Measurements from ENCODE around the gene SIMC1. TPM values are rescaled to one million over a fixed set of nuclear protein-coding genes. Genes with fewer than 3 reads are reported as not detected.
A peak's percentile ranks its signal among the peaks of the same experiment; 100 is the strongest.
"Not testable (repeated sequence)": the region's sequence is repeated elsewhere in the genome, so short reads cannot be mapped to it uniquely, and the experiment has no call there.

Gene SIMC1
- total RNA-seq, 2 experiments from 2014 or later: 24.0 to 27.6 TPM

DNA sequence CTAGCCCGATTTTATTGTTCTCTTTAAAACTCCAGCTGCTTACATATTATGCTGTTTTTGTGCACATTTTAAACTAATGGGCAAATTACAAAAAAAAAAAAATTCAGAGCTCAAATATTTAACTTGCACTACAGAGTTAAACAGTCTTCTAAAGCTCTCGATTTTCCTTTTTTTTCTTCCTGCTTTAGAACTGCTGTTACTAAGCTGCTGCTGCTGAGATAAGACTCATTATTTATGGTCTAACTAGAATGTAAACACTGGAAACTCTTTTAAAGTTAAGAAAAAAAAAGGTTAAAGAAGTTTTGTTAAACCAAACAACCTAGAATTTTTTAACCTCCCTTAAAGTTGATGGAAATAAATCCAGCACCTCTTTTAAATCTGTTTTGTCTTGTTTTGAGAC is 20.5 kb upstream of the SIMC1 start:
- H3K27me3 Mint-ChIP-seq: peaks cover 14% of the 10 kb centered on the region
- POLR2A ChIA-PET: interaction anchor here (0.6 kb wide), 1 partner anchor 1475 kb away, joined by 3 read pairs; no protein-coding TSS in a partner anchor
- CTCF ChIA-PET; H3K4me1 Mint-ChIP-seq; H3K4me3 Mint-ChIP-seq; DNase-seq; H3K9me3 Mint-ChIP-seq (ENCODE audit: low read depth); H3K27ac Mint-ChIP-seq; ATAC-seq; intact Hi-C loops (cut with DNase I, micrococcal nuclease); H3K36me3 Mint-ChIP-seq (ENCODE audit: low read depth): not testable (repeated sequence)

DNA sequence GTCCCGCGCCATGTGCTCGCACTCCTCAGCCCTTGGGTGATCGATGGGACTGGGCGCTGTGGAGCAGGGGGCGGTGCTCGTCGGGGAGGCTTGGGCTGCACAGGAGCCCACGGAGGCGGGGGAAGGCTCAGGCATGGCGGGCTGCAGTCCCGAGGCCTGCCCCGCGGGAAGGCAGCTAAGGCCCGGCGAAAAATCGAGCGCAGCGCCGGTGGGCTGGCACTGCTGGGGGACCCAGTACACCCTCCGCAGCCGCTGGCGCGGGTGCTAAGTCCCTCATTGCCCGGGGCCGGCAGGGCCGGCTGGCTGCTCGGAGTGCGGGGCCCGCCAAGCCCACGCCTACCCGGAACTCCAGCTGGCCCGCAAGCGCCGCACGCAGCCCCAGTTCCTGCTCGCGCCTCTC is 16.2 kb upstream of the SIMC1 start:
- intact Hi-C loops (cut with DNase I, micrococcal nuclease); ATAC-seq; H3K4me3 Mint-ChIP-seq; H3K4me1 Mint-ChIP-seq; H3K36me3 Mint-ChIP-seq (ENCODE audit: low read depth); H3K27ac Mint-ChIP-seq; DNase-seq; H3K27me3 Mint-ChIP-seq; POLR2A ChIA-PET; H3K9me3 Mint-ChIP-seq (ENCODE audit: low read depth): not testable (repeated sequence)
- CTCF ChIA-PET: interaction anchor here (0.6 kb wide), 1 partner anchor 376 kb away, joined by 3 read pairs; no protein-coding TSS in a partner anchor

DNA sequence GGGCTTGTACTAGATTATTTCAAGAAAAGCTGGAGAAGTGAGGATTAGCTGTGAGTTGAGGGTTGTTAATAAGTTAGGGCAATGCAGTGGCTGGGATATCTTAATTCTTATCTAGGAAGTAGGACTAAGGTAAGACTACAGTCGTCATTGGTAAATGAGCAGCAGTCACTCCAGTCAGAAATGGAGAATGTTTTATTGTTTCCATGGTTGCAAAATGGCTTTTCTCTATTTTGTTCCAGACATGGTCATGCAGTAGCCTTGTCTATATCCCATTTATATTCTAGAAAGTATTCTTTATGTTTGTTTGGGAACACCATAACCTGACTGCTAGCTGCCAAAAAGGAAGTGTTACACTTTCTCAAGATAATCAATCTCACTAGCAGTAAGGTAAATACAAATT is 9.9 kb upstream of the SIMC1 start:
- H3K27ac Mint-ChIP-seq; ATAC-seq; H3K9me3 Mint-ChIP-seq (ENCODE audit: low read depth); POLR2A ChIA-PET; intact Hi-C loops (cut with DNase I, micrococcal nuclease); DNase-seq; H3K36me3 Mint-ChIP-seq (ENCODE audit: low read depth); H3K27me3 Mint-ChIP-seq; CTCF ChIA-PET; H3K4me1 Mint-ChIP-seq; H3K4me3 Mint-ChIP-seq: not testable (repeated sequence)

DNA sequence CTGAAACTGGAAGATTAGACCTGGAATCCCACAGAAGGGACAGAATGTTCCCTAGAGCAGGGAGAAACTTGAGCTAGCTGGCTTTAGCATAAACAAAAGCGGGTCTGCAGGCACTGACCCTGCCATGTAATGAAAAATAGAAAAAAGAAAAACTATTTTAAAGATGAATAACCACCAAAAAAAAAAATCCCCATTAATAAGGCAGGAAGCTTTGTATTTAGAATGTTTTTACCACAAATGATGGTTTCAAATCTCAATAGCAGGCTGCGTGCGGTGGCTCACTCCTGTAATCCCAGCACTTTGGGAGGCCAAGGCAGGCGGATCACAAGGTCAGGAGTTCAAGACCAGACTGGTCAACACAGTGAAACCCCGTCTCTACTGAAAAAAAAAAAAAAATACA is 5.0 kb upstream of the SIMC1 start:
- H3K4me1 Mint-ChIP-seq; CTCF ChIA-PET; H3K27ac Mint-ChIP-seq; H3K36me3 Mint-ChIP-seq (ENCODE audit: low read depth); intact Hi-C loops (cut with DNase I, micrococcal nuclease); DNase-seq; H3K27me3 Mint-ChIP-seq; H3K4me3 Mint-ChIP-seq; H3K9me3 Mint-ChIP-seq (ENCODE audit: low read depth); POLR2A ChIA-PET; ATAC-seq: not testable (repeated sequence)

DNA sequence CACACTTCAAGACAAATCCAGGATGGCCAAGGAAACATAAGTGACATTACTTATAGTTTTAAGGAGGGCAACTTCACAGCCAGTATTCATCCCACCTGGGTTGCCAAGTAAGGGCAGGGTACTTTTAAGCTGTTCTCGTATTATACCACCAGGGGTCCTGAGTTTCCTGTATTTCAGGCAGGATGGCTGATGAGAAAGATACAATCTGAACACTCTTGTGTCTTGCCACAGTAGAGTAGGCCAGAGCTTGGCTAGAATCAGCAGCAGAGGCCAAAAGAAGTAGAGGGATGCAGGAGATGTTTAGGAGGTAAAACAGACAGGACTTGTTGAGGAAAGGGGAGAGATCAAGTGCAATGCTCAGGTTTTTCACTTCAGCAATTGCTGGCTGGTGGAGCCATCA is 3.1 kb upstream of the SIMC1 start:
- H3K27ac Mint-ChIP-seq; H3K9me3 Mint-ChIP-seq (ENCODE audit: low read depth); POLR2A ChIA-PET; H3K36me3 Mint-ChIP-seq (ENCODE audit: low read depth); H3K4me3 Mint-ChIP-seq; CTCF ChIA-PET; H3K27me3 Mint-ChIP-seq; H3K4me1 Mint-ChIP-seq: not testable (repeated sequence)
- DNase-seq (peak; percentile 29), ATAC-seq (peak; percentile 62)
- intact Hi-C loops (cut with DNase I, micrococcal nuclease): loop anchor here (2.0 to 5.0 kb wide), 3 partner anchors 127 to 302 kb away; partner anchors contain the start of genes KIAA1191 (in 2 of the 2), HIGD2A (in 1 of the 2), NOP16 (in 1 of the 2) and RNF44 (in 1 of the 2)

DNA sequence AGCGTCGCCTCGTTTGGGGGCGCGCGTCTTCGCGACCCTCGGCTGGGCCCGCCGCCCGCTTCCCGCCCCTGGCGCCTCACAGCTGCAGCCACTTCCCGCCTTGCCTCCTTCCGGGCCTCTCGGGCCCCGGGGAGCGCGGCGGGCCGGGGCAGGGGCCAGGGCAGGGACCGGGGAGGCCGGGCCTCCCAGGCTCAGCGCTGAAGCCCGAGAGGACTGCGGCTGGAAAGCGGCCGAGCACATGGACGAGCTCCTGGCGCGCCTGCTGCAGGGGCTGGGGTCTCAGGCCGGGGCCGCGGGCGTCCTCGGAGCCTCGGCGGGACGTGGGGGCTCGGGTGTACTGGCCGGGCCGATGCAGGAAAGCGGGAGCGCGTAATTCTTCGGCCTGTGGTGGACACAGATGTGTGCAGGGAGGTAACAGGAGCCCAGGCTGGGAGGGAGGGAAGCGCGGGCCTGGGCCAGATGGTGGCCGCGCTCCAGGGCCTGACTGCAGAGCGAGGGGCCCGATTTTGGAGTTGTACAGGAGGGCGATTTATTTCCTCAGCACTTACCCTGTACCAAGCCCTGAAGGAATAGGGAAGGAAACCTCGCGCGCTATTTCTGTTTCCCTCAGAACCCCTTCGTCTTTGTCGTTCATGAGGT is 540 bp downstream of the SIMC1 start:
- H3K4me3 Mint-ChIP-seq; H3K36me3 Mint-ChIP-seq (ENCODE audit: low read depth); H3K27me3 Mint-ChIP-seq; H3K27ac Mint-ChIP-seq; H3K4me1 Mint-ChIP-seq; DNase-seq; H3K9me3 Mint-ChIP-seq (ENCODE audit: low read depth); POLR2A ChIA-PET; CTCF ChIA-PET: not testable (repeated sequence)
- intact Hi-C loops (cut with DNase I, micrococcal nuclease): loop anchor here (5.0 kb wide), 2 partner anchors 124 to 299 kb away; partner anchors contain the start of genes KIAA1191 (in 2 of the 2) and RNF44 (in 1 of the 2)
- peak; percentile 45 for ATAC-seq

DNA sequence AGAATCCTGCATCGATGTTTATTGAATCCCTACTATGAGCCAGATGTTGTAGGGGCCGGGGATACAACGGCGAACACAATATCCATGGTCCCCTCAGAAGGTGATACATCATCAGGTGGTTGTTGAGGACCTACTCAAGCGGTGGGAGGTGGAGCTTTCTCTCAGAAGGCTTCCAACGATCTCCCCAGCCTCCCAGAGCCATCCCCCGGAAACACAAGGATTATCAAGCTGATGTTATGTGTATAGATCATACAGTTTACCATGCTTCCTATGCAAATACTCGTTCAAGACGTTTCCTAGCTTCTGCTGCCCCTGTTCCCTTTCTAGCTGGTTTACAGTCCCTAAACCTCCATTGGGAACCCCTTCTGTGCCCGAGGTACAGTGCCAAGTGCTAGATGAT is 1.1 kb downstream of the SIMC1 start:
- peak; percentile 25 for ATAC-seq
- DNase-seq; H3K4me1 Mint-ChIP-seq; H3K4me3 Mint-ChIP-seq; POLR2A ChIA-PET; CTCF ChIA-PET; H3K36me3 Mint-ChIP-seq (ENCODE audit: low read depth); H3K27me3 Mint-ChIP-seq; H3K9me3 Mint-ChIP-seq (ENCODE audit: low read depth); H3K27ac Mint-ChIP-seq: not testable (repeated sequence)
- intact Hi-C loops (cut with DNase I, micrococcal nuclease): loop anchor here (5.0 kb wide), 2 partner anchors 123 to 298 kb away; partner anchors contain the start of genes KIAA1191 (in 2 of the 2) and RNF44 (in 1 of the 2)

DNA sequence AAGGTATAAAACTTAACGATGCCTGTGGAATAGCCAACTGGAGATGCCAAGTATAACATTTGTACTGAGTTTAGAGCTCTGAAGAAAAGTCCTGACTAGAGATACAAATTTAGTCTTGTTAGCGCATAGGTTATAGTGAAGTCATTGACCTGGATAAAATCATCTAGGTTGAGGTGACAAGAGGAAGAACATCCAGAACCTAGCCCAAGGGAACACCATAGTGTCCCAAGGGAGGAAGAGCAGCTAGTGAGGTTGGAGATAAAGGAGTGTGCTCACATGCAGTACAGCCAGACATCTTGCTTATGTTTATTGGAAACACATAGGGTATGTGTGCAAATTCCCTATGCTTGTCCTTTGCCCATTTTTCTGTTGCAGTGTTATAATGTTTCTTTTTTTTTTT is 6.1 kb downstream of the SIMC1 start:
- H3K27me3 Mint-ChIP-seq; DNase-seq; H3K9me3 Mint-ChIP-seq (ENCODE audit: low read depth); H3K4me1 Mint-ChIP-seq; intact Hi-C loops (cut with DNase I, micrococcal nuclease); H3K36me3 Mint-ChIP-seq (ENCODE audit: low read depth); POLR2A ChIA-PET; H3K4me3 Mint-ChIP-seq; ATAC-seq; H3K27ac Mint-ChIP-seq; CTCF ChIA-PET: not testable (repeated sequence)

DNA sequence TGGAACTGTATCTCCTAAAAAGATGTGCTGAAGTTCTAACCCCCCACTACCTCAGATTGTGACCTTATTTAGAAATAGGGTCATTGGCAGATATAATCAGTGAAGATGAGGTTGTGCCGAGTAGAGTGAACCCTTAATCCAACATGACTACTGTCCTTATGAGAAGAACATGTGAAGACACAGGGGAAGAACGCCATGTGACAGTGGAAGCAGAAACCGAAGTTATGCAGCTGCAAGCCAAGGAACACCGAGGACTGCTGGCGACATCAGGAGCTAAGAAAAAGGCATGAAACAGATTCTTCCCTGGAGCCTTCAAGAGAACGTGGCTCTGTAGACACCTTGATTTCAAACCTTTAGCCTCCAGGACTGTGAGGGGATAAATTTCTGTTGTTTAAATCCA is 6.8 kb downstream of the SIMC1 start:
- DNase-seq; H3K27ac Mint-ChIP-seq; intact Hi-C loops (cut with DNase I, micrococcal nuclease); CTCF ChIA-PET; H3K9me3 Mint-ChIP-seq (ENCODE audit: low read depth); H3K36me3 Mint-ChIP-seq (ENCODE audit: low read depth); H3K4me3 Mint-ChIP-seq; H3K27me3 Mint-ChIP-seq; ATAC-seq; POLR2A ChIA-PET; H3K4me1 Mint-ChIP-seq: not testable (repeated sequence)

DNA sequence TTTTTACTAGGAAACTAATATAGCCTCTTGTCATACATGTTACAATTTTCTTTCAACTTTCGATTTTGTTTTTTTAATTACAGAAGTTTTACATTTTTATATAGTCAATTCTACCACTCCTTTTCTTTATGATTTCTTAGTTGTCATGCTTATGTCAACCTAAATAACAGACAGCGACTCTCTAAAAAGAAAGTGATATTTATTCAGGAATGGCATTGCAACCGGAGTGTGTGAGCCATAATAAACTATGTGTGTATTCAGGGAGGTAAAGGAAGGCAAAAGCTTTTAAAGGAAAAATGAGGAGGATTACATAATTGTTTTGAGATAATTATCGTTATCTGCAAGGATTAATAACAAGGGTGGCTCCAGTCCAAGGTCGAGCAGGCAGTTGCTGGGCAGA is 7.3 kb downstream of the SIMC1 start:
- H3K4me1 Mint-ChIP-seq; POLR2A ChIA-PET; H3K27me3 Mint-ChIP-seq; H3K4me3 Mint-ChIP-seq; CTCF ChIA-PET; H3K9me3 Mint-ChIP-seq (ENCODE audit: low read depth); H3K36me3 Mint-ChIP-seq (ENCODE audit: low read depth); intact Hi-C loops (cut with DNase I, micrococcal nuclease); DNase-seq; ATAC-seq; H3K27ac Mint-ChIP-seq: not testable (repeated sequence)

DNA sequence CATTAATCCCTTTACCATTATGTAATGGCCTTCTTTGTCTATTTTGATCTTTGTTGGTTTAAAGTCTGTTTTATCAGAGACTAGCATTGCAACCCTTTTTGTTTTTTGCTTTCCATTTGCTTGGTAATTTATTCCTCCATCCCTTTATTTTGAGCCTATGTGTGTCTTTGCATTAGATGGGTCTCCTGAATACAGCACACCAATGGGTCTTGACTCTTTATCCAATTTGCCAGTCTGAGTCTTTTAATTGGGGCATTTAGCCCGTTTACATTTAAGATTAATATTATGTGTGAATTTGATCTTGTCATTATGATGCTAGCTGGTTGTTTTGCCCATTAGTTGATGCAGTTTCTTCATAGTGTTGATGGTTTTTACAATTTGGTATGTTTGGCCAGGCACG is 12.5 kb downstream of the SIMC1 start:
- CTCF ChIA-PET, H3K4me1 Mint-ChIP-seq: not testable (repeated sequence)

DNA sequence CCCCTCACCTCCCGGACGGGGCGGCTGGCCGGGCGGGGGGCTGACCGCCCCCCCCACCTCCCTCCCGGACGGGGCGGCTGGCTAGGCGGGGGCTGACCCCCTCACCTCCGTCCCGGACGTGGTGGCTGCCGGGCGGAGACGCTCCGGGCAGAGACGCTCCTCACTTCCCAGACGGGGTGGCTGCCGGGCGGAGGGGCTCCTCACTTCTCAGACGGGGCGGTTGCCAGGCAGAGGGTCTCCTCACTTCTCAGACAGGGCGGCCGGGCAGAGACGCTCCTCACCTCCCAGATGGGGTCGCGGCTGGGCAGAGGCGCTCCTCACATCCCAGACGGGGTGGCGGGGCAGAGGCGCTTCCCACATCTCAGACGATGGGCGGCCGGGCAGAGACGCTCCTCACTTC is 13.9 kb downstream of the SIMC1 start:
- DNase-seq; POLR2A ChIA-PET; CTCF ChIA-PET; ATAC-seq; H3K9me3 Mint-ChIP-seq (ENCODE audit: low read depth); H3K36me3 Mint-ChIP-seq (ENCODE audit: low read depth); H3K27ac Mint-ChIP-seq; H3K4me3 Mint-ChIP-seq; H3K4me1 Mint-ChIP-seq; intact Hi-C loops (cut with DNase I, micrococcal nuclease); H3K27me3 Mint-ChIP-seq: not testable (repeated sequence)

More for the DNA sequence above, 12.5 kb downstream of the SIMC1 start:
- H3K27me3 Mint-ChIP-seq; DNase-seq; H3K9me3 Mint-ChIP-seq (ENCODE audit: low read depth); H3K27ac Mint-ChIP-seq; intact Hi-C loops (cut with DNase I, micrococcal nuclease); ATAC-seq; POLR2A ChIA-PET; H3K36me3 Mint-ChIP-seq (ENCODE audit: low read depth); H3K4me3 Mint-ChIP-seq: not testable (repeated sequence)
